ENCODE data around the gene PPP1R18. TPM values are rescaled to one million over a fixed set of nuclear protein-coding genes. Genes with fewer than 3 reads are reported as not detected.
A peak's percentile ranks its signal among the peaks of the same experiment; 100 is the strongest.

The PPP1R18 gene
- total RNA-seq, 1 donor: 56.6 TPM

DNA sequence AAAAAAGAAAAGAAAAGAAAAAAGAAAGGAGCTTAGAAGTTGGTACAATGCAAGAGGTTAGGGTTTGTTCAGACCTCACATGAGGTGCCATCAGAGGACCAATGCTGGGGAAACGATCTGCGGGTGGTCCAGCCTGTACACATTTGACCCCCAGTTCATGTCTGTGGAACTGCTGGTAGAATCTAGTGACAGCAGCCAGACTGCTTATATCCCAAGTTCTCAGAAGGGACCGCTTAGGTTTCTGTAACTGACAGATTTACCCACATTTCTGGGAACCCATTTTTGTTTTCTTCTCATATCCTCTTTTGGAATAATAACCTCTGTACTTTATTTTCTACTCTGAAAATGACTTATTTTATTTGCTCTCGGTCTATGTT is 4.7 kb downstream of the PPP1R18 start:
- TF ChIP-seq, protein P1, sequence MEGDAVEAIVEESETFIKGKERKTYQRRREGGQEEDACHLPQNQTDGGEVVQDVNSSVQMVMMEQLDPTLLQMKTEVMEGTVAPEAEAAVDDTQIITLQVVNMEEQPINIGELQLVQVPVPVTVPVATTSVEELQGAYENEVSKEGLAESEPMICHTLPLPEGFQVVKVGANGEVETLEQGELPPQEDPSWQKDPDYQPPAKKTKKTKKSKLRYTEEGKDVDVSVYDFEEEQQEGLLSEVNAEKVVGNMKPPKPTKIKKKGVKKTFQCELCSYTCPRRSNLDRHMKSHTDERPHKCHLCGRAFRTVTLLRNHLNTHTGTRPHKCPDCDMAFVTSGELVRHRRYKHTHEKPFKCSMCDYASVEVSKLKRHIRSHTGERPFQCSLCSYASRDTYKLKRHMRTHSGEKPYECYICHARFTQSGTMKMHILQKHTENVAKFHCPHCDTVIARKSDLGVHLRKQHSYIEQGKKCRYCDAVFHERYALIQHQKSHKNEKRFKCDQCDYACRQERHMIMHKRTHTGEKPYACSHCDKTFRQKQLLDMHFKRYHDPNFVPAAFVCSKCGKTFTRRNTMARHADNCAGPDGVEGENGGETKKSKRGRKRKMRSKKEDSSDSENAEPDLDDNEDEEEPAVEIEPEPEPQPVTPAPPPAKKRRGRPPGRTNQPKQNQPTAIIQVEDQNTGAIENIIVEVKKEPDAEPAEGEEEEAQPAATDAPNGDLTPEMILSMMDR (IDR thresholded peaks at IDR 0.05; ENCODE audit: insufficient read depth, low read depth, low read length): no peak
- H3K4me3 ChIP-seq (ENCODE audit: low read depth, low read length): peak overlapping the region; percentile 91
- no peak for DNase-seq (ENCODE audit: low read depth)

DNA sequence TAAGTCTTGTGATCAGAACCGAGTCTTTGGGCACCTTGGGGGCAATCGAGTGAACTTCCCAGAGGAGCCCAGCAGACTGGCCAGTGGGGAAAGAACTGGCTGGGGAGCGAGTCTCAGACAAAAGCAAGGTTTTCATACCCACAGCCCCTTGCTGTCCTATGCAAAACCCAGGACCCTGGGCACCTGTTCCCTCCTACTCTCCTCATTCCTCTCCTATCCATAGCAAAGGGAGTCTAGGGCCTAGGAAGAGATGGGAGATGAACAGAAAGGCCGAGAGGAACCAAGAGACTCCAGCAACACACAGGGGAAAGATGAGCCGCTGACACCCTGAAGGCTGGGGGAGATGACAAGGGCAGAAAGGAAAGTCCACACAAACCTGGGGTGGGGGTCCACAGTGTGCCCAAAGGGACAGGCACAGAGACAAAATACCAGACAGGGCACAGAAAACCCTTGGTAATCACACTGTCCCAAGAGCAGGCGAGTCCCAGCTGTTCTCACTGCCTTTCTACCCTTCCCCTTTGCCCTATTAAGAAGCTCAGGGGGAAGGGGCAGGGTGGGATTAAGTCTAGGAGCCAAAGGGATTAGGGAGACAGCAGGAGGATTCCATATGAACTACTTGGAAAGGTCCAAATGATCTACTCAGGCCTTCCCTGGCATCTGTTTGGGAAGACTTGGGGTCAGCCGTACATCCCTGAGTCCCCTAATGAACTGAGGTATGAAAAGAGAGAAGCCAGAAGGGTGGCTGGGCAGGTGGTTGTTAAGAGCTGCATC is 6.5 kb downstream of the PPP1R18 start:
- H3K4me3 ChIP-seq (ENCODE audit: low read depth, low read length): peak overlapping the region; percentile 22
- DNase-seq (ENCODE audit: low read depth): no peak
- TF ChIP-seq, protein P1 (IDR thresholded peaks at IDR 0.05; ENCODE audit: insufficient read depth, low read depth, low read length): no peak

DNA sequence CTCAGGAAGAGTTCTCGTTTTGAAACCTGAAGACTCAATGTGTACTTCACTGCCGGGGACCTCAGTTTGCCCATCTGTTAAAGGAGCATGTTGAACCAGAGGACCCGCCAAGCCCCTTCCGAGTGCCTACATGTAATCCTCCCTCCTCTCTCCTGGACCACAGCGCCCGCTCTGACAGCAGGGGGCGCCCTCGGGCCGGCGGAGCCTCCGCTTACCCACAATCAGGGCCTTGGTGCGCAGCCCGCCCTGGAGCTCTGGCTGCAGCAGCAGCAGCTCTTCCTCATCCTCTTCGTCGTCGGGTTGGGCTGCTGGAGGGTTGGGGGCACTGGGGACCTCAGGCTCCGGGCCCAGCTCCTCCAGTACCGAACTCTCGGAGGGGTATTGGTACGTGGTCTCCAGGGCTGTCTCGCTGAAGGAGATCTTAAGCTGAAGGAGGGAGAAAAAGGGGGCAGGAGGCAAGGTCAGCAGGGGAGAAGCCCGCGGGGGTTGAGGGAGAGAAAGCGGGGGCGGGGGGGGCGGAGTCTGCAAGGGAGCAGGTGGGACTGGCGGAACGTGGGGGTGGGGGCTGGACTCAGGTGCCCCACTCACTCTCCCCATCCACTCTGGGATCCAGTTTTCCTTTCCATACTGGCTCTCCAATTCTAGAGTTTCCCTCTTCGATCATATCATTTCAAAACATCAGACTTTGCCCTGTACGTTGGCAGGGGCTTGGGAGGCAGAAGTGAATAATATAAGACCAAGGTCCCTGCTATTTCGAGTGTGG is 7.3 kb downstream of the PPP1R18 start:
- peak overlapping the region; percentile 21 for H3K4me3 ChIP-seq (ENCODE audit: low read depth, low read length)
- peak; percentile 84 for DNase-seq (ENCODE audit: low read depth)
- TF ChIP-seq, protein P1 (IDR thresholded peaks at IDR 0.05; ENCODE audit: insufficient read depth, low read depth, low read length): peak; percentile 97

DNA sequence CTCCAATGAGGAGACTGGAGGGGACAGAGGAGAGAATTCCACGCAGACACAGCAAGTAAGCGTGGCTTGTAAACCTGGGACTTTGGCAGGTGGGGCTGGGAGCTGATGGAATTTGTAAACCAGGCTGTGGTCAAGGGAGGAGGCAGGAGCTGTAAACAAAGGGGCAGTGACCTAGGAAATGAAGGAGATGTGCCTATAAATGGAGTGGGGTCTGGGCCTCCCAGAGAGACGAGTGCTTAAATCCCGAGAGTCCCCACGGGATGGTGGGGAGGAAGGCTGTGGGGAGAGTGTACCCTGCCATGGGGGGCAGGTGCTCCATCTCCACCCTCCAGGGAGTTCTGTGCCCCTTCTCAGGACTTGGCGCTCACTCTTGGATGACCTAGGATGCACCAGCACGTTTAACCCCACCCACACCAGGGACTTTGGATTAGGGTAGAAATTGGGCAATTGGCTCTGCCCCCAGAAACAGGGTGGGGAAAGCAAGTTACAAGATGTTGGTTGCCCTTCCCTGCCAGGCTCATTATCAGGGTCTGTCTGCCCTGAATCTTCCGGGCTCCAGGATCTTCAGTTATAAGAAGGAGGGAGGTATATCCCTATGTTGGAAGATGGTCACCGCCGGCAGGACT is 9.7 kb downstream of the PPP1R18 start:
- DNase-seq (ENCODE audit: low read depth): no peak
- TF ChIP-seq, protein P1 (IDR thresholded peaks at IDR 0.05; ENCODE audit: insufficient read depth, low read depth, low read length): no peak
- no peak overlapping the region for H3K4me3 ChIP-seq (ENCODE audit: low read depth, low read length)

DNA sequence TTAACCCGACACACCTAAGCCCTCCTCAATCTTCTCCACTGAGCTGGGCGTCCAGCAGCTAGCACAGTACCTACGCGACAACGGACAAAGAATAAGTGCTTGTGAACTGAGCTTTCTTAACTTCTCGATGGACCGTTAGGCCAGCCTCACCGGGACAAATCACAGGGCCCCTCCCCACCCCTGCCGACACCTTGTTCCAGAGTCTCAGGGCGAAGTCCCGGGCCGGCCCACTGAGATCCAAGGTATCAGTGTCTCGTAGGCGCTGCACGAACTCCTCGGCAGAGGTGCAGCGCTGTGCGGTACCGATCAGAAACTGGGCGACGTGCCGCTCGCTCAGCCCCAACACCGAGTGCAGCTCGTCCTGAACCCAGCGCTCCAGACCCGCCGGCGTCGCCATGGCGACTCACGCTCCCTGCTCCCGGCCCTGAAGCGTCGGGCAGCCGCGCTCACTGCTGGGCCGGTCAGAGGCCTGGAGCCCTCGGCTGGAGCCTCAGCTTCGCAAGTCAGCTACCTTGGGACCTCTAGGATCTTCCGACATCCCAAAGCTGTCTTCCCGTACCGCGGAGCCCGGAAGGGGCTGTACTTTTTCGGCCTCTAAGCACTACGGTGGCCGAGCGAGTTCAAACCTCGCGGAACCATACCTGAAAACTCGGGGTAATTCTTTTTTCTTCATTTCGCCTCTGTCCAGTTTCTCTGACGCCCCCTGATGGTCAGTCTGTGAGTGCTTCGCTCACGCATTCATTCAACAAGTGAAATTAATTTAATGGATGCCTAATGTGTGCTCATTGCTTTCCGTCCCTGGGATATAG is 13.8 kb downstream of the PPP1R18 start, which contains the start of gene DHX16:
TSS of gene DHX16 (minus strand) at position 562 of the 809 bp plus-strand sequence. CDS start at position 397, 165 bp downstream.
- DNase-seq (ENCODE audit: low read depth): peak; percentile 99

More for the DNA sequence above, 13.8 kb downstream of the PPP1R18 start, which contains the start of gene DHX16:
- H3K4me3 ChIP-seq (ENCODE audit: low read depth, low read length): peak within 1 kb of the TSS; percentile 89
- TF ChIP-seq, protein P1 (IDR thresholded peaks at IDR 0.05; ENCODE audit: insufficient read depth, low read depth, low read length): peak; percentile 90
